Measurements from ENCODE around the gene NARS2. TPM values are rescaled to one million over a fixed set of nuclear protein-coding genes. Genes with fewer than 3 reads are reported as not detected.
"Not testable (repeated sequence)": the region's sequence is repeated elsewhere in the genome, so short reads cannot be mapped to it uniquely, and the experiment has no call there.

Gene NARS2
- polyA plus RNA-seq, 2 donors = 8.3 to 17.2 TPM

DNA sequence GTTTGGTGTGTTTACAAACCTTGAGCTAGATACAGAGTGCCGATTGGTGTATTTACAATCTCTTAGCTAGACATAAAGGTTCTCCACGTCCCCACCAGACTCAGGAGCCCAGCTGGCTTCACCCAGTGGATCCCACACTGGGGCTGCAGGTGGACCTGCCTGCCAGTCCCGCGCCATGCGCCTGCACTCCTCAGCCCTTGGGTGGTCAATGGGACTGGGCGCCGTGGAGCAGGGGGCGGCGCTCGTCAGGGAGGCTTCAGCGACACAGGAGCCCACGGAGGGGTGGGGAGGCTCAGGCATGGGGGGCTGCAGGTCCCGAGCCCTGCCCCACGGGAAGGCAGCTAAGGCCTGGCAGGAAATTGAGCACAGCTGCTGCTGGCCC, 109.9 kb downstream of the NARS2 start:
- not testable (repeated sequence) for H3K9me3 ChIP-seq (ENCODE audit: control insufficient read depth in 2 of 2, insufficient read depth in 1 of 2, low read depth in 1 of 2, low read length in 1 of 2); H3K4me3 ChIP-seq (ENCODE audit: low read depth in 1 of 2, low read length in 2 of 2); H3K36me3 ChIP-seq (ENCODE audit: control insufficient read depth in 2 of 2, insufficient read depth in 2 of 2, low read length in 1 of 2); H3K4me1 ChIP-seq (ENCODE audit: control insufficient read depth in 2 of 2, insufficient read depth in 2 of 2, low read length in 1 of 2); H3K27me3 ChIP-seq (ENCODE audit: control insufficient read depth in 1 of 2, insufficient read depth in 2 of 2, low read length in 2 of 2)
- 95% methylated on average over 14 of the region's 14 CpGs for WGBS, 2 donors
- peak overlapping the region in 1 of 2 donors; percentile 47 for H3K27ac ChIP-seq (ENCODE audit: low read depth in 2 of 2, low read length in 1 of 2)

- Histone ChIP-seq H3K36me3 (ENCODE audit: control insufficient read depth in 2 of 2, insufficient read depth in 2 of 2, low read length in 1 of 2) (no peaks in the 10 kb centered on the region), H3K27me3 (ENCODE audit: control insufficient read depth in 1 of 2, insufficient read depth in 2 of 2, low read length in 2 of 2) (no peaks in the 10 kb centered on the region), H3K4me3 (ENCODE audit: low read depth in 1 of 2, low read length in 2 of 2) (no peak overlapping the region), H3K27ac (ENCODE audit: low read depth in 2 of 2, low read length in 1 of 2) (no peak overlapping the region), H3K4me1 (ENCODE audit: control insufficient read depth in 2 of 2, insufficient read depth in 2 of 2, low read length in 1 of 2) (no peaks in the 10 kb centered on the region), H3K9me3 (ENCODE audit: control insufficient read depth in 2 of 2, insufficient read depth in 1 of 2, low read depth in 1 of 2, low read length in 1 of 2) (no peaks in the 10 kb centered on the region)
- 86 to 98% methylated on average over 1 of the region's 1 CpG for WGBS, 2 donors
Measured at GRCh38 chr11:78460471-78460870, 114.2 kb downstream of the NARS2 start.

DNA sequence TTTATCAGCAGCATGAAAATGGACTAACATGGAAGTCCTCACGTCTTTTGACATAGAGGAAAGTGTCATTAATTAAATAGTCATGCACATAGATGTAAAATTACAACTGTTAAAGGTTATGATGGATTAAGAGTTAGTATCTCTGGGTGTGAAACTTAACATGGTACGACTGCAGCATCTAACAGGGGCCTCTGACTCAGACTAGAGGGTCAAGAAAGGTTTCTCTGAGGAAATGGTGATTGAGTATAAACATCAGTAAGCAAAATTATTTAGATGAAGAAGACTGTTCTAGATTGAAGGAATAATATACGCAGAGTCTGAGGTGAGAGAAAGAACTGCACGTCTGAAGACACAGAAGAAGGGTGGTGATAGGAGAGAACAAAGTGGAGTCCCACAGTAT, 114.9 kb downstream of the NARS2 start:
- H3K4me3 ChIP-seq (ENCODE audit: low read depth in 1 of 2, low read length in 2 of 2) = no peak overlapping the region

GRCh38 chr11:78457448-78457847, 117.2 kb downstream of the NARS2 start:
- no peaks in the 10 kb centered on the region for H3K9me3 ChIP-seq (ENCODE audit: control insufficient read depth in 2 of 2, insufficient read depth in 1 of 2, low read depth in 1 of 2, low read length in 1 of 2)
- H3K4me3 ChIP-seq (ENCODE audit: low read depth in 1 of 2, low read length in 2 of 2) = no peak overlapping the region
- WGBS, 2 donors = 88 to 97% methylated on average over 2 of the region's 2 CpGs
- H3K36me3 ChIP-seq (ENCODE audit: control insufficient read depth in 2 of 2, insufficient read depth in 2 of 2, low read length in 1 of 2) = no peaks in the 10 kb centered on the region
- H3K27ac ChIP-seq (ENCODE audit: low read depth in 2 of 2, low read length in 1 of 2) = no peak overlapping the region
- H3K27me3 ChIP-seq (ENCODE audit: control insufficient read depth in 1 of 2, insufficient read depth in 2 of 2, low read length in 2 of 2) = no peaks in the 10 kb centered on the region
- no peaks in the 10 kb centered on the region for H3K4me1 ChIP-seq (ENCODE audit: control insufficient read depth in 2 of 2, insufficient read depth in 2 of 2, low read length in 1 of 2)

More for the DNA sequence above, 114.9 kb downstream of the NARS2 start:
- Histone ChIP-seq H3K36me3 (ENCODE audit: control insufficient read depth in 2 of 2, insufficient read depth in 2 of 2, low read length in 1 of 2) (no peaks in the 10 kb centered on the region), H3K27me3 (ENCODE audit: control insufficient read depth in 1 of 2, insufficient read depth in 2 of 2, low read length in 2 of 2) (no peaks in the 10 kb centered on the region), H3K9me3 (ENCODE audit: control insufficient read depth in 2 of 2, insufficient read depth in 1 of 2, low read depth in 1 of 2, low read length in 1 of 2) (no peaks in the 10 kb centered on the region), H3K4me1 (ENCODE audit: control insufficient read depth in 2 of 2, insufficient read depth in 2 of 2, low read length in 1 of 2) (no peaks in the 10 kb centered on the region), H3K27ac (ENCODE audit: low read depth in 2 of 2, low read length in 1 of 2) (no peak overlapping the region)
- WGBS, 2 donors = 97 to 98% methylated on average over 4 of the region's 4 CpGs

GRCh38 chr11:78453140-78453935, 121.3 kb downstream of the NARS2 start:
- H3K36me3 ChIP-seq (ENCODE audit: control insufficient read depth in 2 of 2, insufficient read depth in 2 of 2, low read length in 1 of 2) = no peaks in the 10 kb centered on the region
- no peaks in the 10 kb centered on the region for H3K27me3 ChIP-seq (ENCODE audit: control insufficient read depth in 1 of 2, insufficient read depth in 2 of 2, low read length in 2 of 2)
- H3K9me3 ChIP-seq (ENCODE audit: control insufficient read depth in 2 of 2, insufficient read depth in 1 of 2, low read depth in 1 of 2, low read length in 1 of 2) = no peaks in the 10 kb centered on the region
- 76 to 84% methylated on average over 2 of the region's 2 CpGs for WGBS, 2 donors
- no peak overlapping the region for H3K27ac ChIP-seq (ENCODE audit: low read depth in 2 of 2, low read length in 1 of 2)
- no peak overlapping the region for H3K4me3 ChIP-seq (ENCODE audit: low read depth in 1 of 2, low read length in 2 of 2)
- H3K4me1 ChIP-seq (ENCODE audit: control insufficient read depth in 2 of 2, insufficient read depth in 2 of 2, low read length in 1 of 2) = no peaks in the 10 kb centered on the region

DNA sequence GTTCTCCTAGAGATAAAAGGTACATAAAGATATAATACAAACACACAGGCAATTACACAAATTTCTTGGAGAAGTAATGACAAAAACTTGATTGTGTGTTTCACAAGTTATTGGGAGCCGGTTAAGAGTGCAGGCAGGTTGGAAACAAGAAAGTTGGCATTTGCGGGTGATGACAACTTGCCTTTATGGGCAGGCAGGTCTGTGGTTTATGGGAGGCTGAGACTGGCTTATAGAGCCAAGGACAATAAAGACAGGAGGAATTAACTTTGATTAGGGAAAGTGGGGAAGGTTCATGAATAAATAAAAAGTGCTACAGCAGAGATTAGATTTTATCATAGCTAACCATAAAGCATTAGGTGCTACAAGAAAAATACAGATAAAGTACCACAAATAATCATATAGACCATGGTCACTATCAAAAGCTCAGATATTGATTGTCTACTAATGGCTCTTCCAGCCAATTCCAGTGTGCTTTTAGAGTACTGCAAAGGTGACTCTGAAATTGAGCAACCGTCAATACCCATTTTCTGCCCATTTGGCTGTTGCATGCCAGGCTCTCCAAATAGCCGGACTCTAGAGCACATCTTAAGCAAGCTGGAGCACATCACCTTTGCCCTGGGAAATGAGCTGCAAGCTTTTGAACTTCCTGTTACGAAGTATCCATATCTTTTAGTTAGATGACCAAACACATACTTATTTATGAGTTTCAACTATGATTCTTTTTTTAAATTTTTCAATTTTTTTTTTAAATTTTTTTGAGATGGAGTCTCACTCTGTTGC, 123.1 kb downstream of the NARS2 start:
- Histone ChIP-seq H3K36me3 (ENCODE audit: control insufficient read depth in 2 of 2, insufficient read depth in 2 of 2, low read length in 1 of 2) (no peaks in the 10 kb centered on the region), H3K27ac (ENCODE audit: low read depth in 2 of 2, low read length in 1 of 2) (no peak overlapping the region), H3K4me1 (ENCODE audit: control insufficient read depth in 2 of 2, insufficient read depth in 2 of 2, low read length in 1 of 2) (no peaks in the 10 kb centered on the region), H3K9me3 (ENCODE audit: control insufficient read depth in 2 of 2, insufficient read depth in 1 of 2, low read depth in 1 of 2, low read length in 1 of 2) (no peaks in the 10 kb centered on the region), H3K27me3 (ENCODE audit: control insufficient read depth in 1 of 2, insufficient read depth in 2 of 2, low read length in 2 of 2) (no peaks in the 10 kb centered on the region), H3K4me3 (ENCODE audit: low read depth in 1 of 2, low read length in 2 of 2) (no peak overlapping the region)
- WGBS, 2 donors = 86 to 90% methylated on average over 5 of the region's 5 CpGs

- Histone ChIP-seq H3K4me3 (ENCODE audit: low read depth in 1 of 2, low read length in 2 of 2) (no peak overlapping the region), H3K36me3 (ENCODE audit: control insufficient read depth in 2 of 2, insufficient read depth in 2 of 2, low read length in 1 of 2) (no peaks in the 10 kb centered on the region), H3K27ac (ENCODE audit: low read depth in 2 of 2, low read length in 1 of 2) (no peak overlapping the region), H3K4me1 (ENCODE audit: control insufficient read depth in 2 of 2, insufficient read depth in 2 of 2, low read length in 1 of 2) (no peaks in the 10 kb centered on the region), H3K27me3 (ENCODE audit: control insufficient read depth in 1 of 2, insufficient read depth in 2 of 2, low read length in 2 of 2) (no peaks in the 10 kb centered on the region), H3K9me3 (ENCODE audit: control insufficient read depth in 2 of 2, insufficient read depth in 1 of 2, low read depth in 1 of 2, low read length in 1 of 2) (no peaks in the 10 kb centered on the region)
- 80 to 82% methylated on average over 2 of the region's 2 CpGs for WGBS, 2 donors
Measured at GRCh38 chr11:78450866-78451265, 123.8 kb downstream of the NARS2 start.

DNA sequence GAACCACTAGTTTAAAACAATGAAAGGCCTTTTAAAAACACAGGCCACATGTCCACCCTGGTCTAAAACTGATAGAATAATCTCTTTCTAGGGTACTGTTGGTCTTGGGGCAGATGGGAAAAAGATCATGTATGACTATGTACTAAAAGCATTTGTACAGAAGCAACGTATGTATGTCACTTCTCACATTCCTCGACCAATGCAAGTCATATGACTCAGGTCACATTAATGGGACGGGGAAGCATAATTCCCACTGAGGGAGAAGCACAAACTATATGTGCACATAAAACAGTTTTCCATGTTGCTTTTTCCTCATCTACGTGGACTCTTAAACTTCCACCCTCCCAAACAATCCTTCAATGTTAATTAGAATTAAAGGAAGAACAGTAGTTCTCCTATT, 124.8 kb downstream of the NARS2 start:
- Histone ChIP-seq H3K27ac (ENCODE audit: low read depth in 2 of 2, low read length in 1 of 2) (no peak overlapping the region), H3K27me3 (ENCODE audit: control insufficient read depth in 1 of 2, insufficient read depth in 2 of 2, low read length in 2 of 2) (no peaks in the 10 kb centered on the region), H3K36me3 (ENCODE audit: control insufficient read depth in 2 of 2, insufficient read depth in 2 of 2, low read length in 1 of 2) (no peaks in the 10 kb centered on the region), H3K9me3 (ENCODE audit: control insufficient read depth in 2 of 2, insufficient read depth in 1 of 2, low read depth in 1 of 2, low read length in 1 of 2) (no peaks in the 10 kb centered on the region), H3K4me1 (ENCODE audit: control insufficient read depth in 2 of 2, insufficient read depth in 2 of 2, low read length in 1 of 2) (no peaks in the 10 kb centered on the region), H3K4me3 (ENCODE audit: low read depth in 1 of 2, low read length in 2 of 2) (no peak overlapping the region)
- 91 to 95% methylated on average over 4 of the region's 4 CpGs for WGBS, 2 donors

GRCh38 chr11:78446210-78446609, 128.5 kb downstream of the NARS2 start:
- Histone ChIP-seq H3K9me3 (ENCODE audit: control insufficient read depth in 2 of 2, insufficient read depth in 1 of 2, low read depth in 1 of 2, low read length in 1 of 2) (no peaks in the 10 kb centered on the region), H3K4me1 (ENCODE audit: control insufficient read depth in 2 of 2, insufficient read depth in 2 of 2, low read length in 1 of 2) (no peaks in the 10 kb centered on the region), H3K27ac (ENCODE audit: low read depth in 2 of 2, low read length in 1 of 2) (no peak overlapping the region), H3K4me3 (ENCODE audit: low read depth in 1 of 2, low read length in 2 of 2) (no peak overlapping the region), H3K27me3 (ENCODE audit: control insufficient read depth in 1 of 2, insufficient read depth in 2 of 2, low read length in 2 of 2) (no peaks in the 10 kb centered on the region), H3K36me3 (ENCODE audit: control insufficient read depth in 2 of 2, insufficient read depth in 2 of 2, low read length in 1 of 2) (peaks cover 0 to 4% of the 10 kb centered on the region in 2 donors)

GRCh38 chr11:78444726-78445125, 129.9 kb downstream of the NARS2 start:
- Histone ChIP-seq H3K4me1 (ENCODE audit: control insufficient read depth in 2 of 2, insufficient read depth in 2 of 2, low read length in 1 of 2) (no peaks in the 10 kb centered on the region), H3K27me3 (ENCODE audit: control insufficient read depth in 1 of 2, insufficient read depth in 2 of 2, low read length in 2 of 2) (no peaks in the 10 kb centered on the region), H3K4me3 (ENCODE audit: low read depth in 1 of 2, low read length in 2 of 2) (no peak overlapping the region), H3K9me3 (ENCODE audit: control insufficient read depth in 2 of 2, insufficient read depth in 1 of 2, low read depth in 1 of 2, low read length in 1 of 2) (no peaks in the 10 kb centered on the region), H3K27ac (ENCODE audit: low read depth in 2 of 2, low read length in 1 of 2) (no peak overlapping the region), H3K36me3 (ENCODE audit: control insufficient read depth in 2 of 2, insufficient read depth in 2 of 2, low read length in 1 of 2) (peaks cover 0 to 4% of the 10 kb centered on the region in 2 donors)
- WGBS, 2 donors = 80 to 85% methylated on average over 1 of the region's 1 CpG

All from esophagus (tissue), 2 donors.